GM18867 (cell line): Measurements from ENCODE around the gene RAD23A.

Experiments
- ATAC-seq: cut with Tn5 transposase; IDR thresholded peaks from one replicate; pipeline ENCODE4 v1.9.1; 2021; ENCODE audit warnings: mild to moderate bottlenecking, moderate library complexity; ENCODE audit not compliant: unreplicated experiment

RAD23A gene

DNA sequence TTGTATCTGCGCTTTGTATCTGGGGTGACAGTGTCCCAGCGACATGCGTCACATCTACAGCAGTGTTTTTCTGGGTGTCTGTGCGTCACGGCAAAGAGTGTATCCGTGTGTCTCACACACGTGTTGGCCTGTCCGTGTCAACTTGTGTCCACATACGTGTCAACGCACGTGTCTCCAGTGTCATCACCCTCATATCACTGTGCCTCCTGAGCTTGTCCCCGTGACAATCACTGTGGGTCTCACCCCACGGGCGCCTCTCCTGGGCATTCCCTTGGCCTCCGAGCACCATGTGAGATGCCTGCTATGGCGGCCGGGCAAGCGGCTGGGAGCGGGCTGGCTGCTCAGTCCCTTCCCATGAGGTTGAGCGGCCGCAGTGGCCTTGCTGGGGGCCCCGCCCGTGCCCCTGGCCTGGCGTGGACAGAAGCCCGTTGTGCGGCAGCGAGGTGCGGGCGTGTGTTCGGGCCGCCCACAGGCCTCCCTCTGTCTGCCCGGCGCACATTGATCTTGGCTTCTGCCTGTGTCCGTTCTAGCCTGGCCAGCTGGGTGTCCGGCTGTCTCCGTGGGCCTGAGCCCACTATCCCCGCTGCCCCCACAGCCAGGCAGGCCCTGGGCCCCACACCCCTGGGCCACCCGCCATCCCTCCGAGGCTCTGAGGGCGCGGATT lies 56.0 kb downstream of the RAD23A start:
- no peak for ATAC-seq

DNA sequence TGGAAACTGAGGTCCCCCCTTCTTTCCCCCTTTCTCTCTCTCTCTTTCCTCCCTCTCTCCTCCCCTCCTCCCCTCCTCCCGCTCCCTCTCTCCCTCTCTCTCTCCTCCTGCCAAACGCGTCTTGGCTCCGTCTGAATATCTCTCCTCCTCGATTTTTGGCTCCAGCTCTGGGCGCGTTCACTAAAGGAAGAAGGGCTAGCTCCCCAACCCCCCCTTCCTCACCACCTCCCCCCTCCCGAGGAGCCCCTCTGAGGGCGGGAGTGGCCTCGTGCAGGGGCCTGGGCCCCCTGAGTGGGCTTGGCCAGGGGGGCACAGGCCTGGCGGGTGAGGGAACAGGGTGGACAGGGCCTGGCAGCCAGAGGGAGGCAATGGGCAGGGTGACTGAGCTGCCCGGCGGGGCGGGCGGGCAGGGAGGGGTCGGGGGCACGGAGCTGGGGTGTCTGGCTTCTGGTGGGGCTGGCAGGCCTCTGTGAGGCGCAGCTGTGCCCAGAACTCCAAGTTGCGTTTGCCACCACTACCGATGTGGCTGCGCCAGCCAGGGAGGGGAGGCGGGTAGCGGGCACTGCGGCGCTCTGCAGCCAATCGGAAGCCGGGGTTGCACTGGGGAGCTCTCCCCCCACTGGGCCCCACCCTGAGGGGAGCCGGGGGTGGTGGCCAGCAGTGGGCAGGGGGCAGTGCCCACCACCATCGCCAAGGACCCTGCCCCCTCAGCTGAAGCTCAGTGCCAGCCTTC lies 56.7 kb downstream of the RAD23A start:
- no peak for ATAC-seq

DNA sequence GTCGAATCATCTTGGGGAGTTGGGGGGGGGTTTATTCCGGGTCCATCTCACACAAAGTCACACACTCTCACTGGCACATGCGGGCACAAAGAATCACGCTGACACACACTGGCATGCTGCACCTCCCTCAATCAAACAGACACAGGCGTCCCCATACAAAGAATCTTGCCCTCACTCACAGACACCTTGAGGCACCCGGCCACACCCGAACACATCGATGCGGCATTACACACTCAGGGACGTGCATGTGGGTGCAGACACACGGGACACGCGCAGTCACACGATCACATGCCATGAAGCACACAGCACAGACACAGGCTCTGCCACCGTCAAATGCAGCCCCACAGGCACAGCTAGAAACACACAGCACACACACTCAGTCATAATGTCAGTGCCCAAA lies 57.4 kb downstream of the RAD23A start:
- ATAC-seq, result no peak
